Renal pelvis (tissue), 4 donors: ENCODE data around the gene PRDM15. TPM values are rescaled to one million over a fixed set of nuclear protein-coding genes. Genes with fewer than 3 reads are reported as not detected.

ENCODE experiments used
- DNase-seq: peaks from one replicate; pipeline ENCODE4 v3.0.0-alpha.2; 2013
- polyA plus RNA-seq, 3 donors: library from polyadenylated mRNA; unstranded; fragments of 120-200 nt; gene quantifications; one replicate each; pipeline ENCODE4 v1.2.1, GENCODE V29; 2013; ENCODE audit not compliant: insufficient read length in 3 of 3

Gene PRDM15
- polyA plus RNA-seq, 3 donors, result 6.8 to 8.1 (median 7.8) TPM

DNA sequence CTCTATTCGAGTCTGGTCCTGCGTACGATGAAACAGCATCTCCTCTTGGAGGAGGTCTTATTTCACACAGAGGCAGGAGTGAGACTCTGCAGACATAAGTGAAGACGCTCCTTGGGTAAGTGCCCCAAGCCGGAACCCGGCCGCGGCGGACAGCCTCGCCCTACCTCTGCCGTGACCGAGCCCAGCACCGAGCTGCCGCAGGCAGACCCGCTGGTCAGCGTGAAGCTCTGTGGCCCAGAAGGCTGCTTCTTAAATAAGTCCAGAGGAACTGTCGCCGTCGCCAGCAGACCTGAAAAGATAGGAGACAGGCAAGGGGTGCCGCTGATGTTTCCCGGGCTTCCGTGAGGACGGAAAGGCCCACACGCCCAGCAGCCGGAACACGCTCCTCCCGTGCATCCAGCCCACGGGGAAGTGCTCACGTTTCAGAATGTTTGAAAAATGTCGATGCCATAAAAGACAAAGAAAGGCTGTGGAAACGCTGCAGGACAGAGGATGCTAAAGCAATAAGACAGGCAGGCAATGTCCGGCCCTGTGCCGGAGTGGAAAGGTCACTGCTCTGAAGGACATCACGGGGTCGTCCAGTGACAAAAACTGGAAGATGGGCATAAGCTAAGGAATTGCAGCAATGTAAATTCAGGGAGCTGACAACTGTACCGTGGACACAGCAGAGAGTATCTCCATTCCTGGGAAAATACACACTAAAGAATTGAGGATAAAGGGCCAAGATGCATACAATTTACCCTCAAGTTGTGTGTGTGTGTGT, 28.5 kb upstream of the PRDM15 start:
- no peak for DNase-seq

DNA sequence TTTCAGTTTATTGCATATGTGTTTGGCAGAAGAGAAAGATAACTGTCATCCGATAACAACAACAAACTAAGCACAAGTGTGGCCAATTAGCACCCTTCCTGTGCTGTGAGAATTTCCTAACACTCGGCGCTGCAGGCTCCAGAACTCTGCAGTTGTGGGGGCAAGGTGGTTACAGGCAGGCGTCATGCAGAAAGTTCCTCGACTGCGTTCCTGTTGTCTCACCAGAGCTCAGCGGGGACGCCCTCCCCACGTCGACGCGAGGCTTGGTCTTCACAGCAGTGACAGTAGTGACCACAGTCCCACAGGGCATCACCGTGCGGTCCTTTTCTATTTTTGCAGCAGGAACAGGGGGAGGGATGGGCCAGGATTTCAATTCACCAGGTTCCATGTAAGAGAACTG, 27.6 kb upstream of the PRDM15 start:
- no peak for DNase-seq

DNA sequence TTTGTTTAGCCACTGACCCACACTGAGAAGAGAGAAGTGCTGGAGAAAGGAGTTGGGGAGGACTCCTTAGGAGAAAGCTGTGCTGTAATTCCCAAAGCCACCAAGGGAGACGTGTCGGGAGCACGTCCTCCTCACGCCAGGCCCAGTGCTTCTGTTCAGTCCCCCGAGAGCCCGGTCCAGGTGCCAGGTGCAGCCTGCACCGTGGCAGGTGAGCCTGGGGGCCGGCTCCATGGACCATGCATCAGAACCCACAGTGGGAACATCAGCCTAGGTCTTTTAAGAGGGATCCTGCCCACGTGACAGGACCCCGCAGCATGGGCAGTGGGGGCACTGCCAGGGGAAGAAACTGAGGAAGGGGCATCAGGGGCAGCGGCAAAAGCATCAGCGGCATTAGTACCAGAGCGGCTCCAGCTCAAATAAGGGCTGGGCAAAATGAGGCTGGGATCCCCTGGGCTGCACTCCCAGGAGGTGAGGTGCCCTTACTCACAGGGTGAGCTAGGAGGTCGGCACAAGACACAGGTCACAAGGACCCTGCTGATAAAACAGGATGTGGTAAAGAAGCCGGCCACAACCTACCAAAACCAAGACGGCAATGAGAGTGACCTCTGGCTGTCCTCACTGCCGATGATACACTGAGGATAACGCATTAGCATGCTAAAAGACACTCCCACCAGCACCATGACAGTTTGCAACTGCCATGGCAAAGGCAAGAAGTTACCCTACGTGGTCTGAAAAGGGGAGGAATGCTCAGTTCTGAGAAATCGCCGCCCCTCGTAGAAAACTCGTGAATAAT, 24.6 kb upstream of the PRDM15 start:
- no peak for DNase-seq

DNA sequence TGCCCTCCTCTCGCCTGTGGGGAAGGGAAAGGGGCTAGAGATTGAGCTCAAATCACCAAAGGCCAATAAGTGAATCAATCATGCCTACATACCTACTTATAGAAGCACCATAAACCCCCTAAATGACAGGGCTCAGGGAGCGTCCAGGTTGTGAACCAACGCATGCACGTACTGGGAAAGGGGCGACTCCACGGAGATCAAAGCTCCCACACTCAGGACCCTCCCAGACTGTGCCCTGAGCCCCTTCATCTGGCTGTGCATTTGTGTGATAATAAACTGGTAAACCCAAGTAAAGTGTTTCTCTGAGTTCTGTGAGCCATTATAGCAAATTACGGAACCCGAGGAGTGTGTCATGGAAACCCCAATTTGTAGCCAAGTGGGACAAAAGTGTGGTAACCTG, 23.8 kb upstream of the PRDM15 start:
- no peak for DNase-seq

DNA sequence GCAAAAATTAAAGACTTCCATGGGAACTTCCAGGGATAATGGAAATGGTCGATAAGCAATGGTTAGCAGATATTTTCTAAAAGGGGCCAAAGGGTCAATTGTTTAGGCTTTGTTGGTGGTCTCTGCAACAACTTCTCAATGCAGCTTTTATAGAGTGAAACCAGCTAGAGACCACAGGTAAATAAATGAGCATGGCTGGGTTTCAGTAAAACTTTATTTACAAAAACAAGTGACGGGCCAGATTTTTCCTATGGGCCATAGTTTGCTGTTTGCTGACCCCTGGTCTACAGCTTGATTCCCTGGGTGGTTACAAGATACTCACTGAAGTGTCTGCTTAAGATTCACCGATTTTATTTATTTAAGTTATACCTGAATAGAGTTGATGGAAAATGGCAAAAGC, 22.6 kb upstream of the PRDM15 start:
- DNase-seq, result no peak

DNA sequence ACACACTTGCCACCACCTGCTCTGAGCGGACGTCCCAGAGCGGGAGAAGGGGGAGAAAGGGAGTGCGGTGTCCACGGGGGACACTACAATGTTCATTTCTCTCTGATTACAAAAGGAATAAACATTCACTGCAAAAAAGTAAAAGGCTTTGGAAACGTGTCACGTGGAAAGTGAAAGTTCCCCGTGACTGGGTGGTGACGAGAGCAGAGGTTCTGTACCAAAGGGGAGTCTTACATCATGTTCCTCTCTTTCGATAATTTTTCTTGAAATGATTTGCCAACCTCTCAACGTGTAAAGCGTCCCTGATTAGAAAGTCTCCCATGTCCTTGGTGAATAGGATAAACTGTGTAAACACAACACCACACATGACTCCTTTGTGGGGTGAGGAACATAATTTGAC, 22.0 kb upstream of the PRDM15 start:
- no peak for DNase-seq

DNA sequence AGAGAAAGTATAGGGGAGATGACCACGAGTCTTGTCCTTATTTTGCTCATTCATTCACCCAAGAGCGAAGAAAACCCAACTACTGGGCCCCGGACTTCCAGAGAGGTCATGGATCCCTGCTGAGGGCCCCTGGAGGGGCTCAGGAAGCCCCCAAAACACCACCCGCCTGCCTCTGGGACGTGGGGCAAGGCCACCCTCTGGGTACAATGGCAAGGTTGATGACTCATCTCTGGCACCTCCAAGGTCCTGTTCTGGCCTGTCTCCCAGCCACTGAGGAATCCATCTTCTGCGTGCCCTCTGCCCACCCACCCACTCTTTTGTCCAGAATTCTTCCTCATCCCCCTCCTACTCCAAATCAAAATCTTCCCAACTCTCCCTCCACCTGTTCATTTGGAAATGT, 21.3 kb upstream of the PRDM15 start:
- DNase-seq, result no peak

DNA sequence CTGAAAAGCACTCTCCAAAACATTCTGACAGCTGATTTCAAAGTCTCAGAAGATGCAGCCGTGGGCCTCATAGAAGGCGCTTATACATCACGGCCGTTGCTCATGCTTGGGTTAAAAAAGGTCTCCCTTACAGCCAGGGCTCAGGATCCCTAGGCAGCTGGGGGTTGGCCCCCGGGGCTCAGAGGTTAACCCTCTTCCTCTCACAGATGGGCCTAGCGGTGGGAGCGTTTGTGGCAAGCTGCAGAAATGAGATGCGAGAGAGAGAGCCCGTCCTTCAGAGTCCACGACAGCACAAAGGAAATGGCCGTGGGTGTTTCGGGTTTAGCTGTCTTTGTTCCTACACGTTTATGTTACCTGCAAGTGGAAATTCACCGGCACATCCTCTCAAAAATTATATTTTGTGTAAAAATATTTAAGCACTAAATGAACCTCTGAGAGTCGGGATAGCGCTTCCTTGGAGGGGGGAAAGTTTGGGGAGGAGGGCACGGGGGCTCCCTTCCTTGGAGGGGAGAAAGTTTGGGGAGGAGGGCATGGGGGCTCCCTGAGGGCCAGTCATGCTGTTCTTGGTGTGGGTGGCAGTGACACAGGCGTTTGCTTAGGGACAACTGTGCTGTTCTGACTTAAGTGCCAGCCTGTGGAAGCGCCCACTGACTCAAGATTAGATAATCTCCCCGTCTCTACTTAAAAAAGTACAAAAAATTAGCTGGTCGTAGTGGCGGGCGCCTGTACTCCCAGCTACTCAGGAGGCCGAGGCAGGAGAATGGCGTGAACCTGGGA, 20.5 kb upstream of the PRDM15 start:
- no peak for DNase-seq

DNA sequence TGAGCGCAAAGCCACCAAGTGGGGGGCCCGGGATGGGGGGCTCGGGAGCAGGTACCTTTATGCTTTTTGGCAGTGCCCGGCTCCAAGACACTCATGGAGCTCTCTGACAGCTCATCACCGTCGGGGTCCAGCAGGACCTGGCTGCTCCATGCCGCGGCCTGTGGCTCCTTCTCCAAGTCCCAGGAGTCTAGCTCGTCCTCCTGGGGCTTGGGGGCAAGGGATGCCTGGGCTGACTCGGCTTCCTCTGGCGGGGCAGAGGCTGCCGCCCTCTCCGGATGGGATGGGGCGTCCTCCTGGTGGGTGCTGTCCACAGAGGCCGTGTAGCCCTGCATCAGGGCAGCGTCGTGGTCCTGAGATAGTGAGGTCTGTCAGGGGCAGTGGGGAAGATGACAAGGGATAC, 19.9 kb upstream of the PRDM15 start:
- DNase-seq, result no peak

DNA sequence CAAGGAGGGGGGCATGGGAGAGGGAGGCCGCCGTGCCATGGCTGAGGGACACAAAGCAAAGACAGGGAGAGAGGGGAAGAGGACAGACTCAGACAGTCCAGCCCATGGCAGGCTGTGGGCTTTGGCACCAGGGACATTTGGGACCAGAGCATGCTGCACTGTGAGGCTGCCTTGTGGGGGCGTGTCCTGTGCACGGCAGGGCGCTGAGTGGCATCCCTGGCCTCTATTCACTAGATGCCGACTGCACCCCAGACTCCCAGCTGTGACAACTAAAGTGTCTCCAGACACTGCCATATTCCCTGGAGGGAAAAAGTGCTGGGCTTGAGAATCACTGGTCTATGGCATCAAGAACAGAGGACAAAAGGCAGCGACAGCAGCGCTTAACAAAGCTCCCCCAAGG, 18.6 kb upstream of the PRDM15 start:
- no peak for DNase-seq

DNA sequence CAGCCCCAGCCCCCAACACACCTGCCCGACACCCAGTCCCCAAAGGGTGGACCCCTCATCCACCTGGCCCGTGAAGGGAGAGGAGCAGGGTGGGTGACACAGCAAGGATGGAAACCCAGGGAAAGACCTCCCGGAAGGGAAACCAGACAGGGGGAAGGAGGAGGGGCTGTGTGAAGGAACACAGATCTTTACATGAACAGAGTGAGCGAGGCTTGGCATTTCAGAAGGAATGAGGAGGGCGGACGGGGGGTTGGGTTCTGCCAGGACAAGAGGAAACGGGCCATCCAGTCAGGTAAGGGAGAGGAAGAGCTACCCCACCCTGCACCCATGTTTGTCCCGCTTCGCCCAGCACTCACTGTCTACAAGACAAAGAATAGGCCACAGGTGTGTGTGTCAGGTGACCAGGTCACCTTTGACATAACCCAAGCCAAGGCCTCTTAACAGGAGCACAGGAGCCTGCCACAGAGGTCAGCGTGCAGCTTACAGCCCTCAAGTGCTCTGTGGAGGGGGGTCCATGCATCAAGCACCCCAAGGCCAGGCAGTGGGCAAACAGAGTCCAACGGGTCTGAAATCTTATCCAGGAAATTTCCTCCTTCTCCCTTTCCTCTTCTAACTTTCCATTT, 18.0 kb upstream of the PRDM15 start:
- no peak for DNase-seq

DNA sequence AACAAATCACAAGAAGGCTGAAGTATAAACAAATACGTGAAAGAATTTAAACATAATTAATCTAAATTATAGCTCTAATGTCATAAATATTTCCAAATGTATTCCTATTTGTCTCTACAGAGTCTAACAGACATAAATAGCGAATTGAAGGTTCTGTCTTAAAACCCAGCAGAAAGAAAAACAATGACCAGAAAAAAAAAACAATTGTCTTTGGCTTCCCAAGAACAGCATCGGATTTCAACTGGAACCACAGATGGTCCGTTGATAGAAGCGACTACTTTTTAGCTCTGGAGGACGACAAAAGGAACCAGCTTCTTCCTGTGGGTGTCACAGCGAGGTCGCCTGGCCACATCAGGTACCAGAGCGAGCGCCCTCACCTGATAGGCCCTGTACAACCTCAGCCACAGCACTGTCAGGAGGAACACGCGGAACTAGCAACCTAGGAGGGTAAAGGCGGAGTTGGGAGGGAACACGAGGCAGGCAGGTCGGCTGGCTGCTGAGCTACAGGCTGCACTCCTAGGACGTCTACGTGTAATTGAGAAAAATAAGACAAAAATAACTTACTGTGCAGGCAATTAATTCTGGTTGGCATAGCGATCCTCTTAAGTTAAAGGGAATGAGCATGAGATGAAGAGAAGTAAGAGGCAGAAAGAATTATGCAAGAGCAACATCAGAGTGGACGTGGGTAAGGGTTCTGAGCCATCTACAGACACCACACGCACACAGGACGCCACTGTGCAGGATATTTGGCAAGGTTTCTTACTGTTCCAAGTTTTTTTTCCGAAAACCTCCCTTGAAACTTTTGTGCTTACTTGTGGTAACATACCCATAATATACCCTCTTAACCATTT, 16.7 kb upstream of the PRDM15 start:
- no peak for DNase-seq

DNA sequence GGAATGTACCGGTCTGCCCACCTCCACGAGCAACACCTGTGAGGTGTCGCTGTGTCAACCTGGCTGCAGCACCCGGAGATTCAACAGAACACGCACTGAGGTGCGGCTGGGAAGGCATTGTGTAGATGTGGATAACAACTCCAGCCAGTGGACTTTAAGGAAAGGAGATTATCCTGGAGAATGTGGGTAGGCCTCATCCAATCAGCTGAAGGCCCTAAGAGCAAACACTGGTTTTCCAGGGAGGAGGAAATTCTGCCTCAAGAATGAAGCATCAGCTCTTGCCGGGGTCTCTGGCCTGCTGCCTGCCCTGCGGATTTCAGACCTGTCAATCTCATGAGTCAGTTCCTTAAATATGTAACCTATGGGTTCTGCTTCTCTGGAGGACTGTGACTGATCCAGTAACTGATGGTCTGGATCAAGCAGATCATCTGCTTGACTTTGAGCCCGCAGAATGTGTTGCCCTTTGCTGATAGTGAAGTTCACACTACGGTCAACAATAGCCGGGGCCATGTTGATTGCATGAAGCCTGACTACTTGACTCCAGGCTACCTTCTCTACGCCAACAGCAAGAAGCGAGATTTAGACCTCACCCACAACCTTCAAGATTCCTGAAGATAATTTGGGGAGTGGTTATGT, 15.9 kb upstream of the PRDM15 start:
- DNase-seq, result no peak

DNA sequence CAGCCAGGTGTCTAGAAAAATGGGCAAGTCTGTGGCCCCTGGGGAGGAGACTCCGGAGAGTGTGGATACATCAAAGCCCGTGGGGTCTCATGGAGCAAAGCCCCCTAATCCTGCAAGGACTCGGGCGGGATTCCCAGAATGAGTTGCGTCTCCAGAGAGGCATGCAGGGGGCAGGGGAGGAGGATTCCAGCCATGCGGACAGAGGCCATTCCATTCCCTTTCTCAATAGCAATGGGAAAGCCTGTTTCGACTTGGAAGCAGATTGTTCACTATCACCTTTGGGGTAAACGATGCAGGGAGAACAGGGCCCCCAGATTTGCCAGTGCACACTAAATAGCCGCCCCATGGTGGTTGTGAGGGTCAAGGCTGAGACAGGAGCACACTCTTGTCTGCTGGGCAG, 15.4 kb upstream of the PRDM15 start:
- no peak for DNase-seq

DNA sequence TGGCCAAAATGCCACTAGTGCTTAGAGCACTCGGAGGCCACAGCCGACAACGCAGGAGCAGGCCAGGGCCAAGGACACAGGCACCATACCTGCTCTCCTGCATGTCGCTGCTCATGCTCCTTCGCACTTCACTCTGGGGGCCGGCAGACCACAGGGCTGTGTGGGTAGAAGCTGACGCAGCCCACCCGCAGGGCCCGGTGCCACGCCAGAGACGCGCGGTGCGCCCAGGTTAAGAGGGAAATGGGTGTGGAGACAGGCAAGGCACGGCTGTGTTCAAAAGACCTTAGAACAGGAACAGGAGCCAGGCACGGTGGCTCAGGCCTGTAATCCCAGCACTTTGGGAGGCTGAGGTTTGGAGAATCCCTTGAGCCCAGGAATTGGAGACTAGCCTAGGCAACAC, 13.6 kb upstream of the PRDM15 start:
- no peak for DNase-seq

DNA sequence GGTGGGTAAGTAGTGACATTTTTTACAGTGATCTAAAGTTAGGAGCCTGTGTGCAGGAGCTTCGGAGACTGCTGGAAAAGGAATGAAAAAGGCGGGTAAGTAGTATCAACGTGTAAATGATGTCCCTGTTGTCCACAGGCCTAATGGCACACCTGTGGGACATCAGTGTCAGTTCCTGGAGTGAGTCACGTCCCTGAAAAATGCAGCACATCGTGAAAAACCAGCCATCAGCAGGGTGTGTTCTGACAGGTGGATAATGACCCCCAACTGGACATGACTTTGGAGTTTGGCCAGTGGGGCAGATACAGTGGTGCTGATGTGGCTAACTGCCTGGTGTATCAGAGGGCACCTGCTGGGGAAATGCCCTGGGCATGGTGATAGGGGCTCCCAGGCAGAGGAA, 12.0 kb upstream of the PRDM15 start:
- no peak for DNase-seq

DNA sequence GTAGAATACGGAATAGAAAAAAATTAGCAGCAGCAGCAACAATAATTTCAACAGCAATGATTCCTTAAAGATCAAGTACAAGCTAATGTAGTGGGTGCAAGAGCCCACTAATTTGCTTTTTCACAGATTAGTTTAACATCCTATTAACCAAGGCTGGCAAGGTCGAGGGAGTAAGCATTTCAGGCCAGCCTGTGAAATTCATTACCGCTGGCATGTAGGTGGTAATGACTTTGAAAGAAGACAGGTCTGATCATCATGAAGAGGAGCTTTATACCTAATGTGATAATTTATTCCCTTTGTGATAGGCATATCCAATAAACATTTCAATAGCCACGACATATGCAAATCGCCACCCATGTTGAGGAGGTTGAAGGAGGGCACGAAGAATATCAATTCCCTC, 11.2 kb upstream of the PRDM15 start:
- no peak for DNase-seq

DNA sequence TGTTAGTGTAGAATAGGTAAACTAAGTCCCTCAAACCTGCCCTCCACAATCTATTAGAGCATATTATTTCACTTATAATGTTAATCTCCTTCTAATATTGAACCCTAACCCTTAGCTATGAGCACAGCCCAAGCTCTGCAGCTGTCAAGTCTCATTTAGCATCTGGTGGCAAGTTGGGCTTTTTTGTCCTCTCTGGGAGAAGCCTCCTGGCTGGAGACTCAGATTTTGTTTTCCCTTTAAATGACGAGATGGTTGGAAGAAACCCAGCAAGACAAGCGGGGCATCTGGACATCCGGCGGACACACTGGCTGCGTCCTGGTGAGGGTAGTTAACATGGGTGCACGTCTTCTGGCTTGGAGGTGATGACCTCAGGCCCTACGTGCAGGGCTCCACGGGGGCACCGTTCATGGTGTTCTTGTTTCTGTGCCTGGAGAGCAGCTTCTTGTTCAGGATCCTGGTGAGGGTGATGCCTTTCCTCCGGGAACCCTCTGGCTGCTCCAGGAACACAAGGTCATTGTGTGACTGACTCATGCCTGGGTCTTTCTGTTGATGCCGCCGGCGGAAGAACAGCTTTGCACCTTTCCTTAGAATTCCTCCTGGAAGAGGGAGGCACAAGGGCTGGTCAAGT, 9.7 kb upstream of the PRDM15 start:
- DNase-seq, result no peak

DNA sequence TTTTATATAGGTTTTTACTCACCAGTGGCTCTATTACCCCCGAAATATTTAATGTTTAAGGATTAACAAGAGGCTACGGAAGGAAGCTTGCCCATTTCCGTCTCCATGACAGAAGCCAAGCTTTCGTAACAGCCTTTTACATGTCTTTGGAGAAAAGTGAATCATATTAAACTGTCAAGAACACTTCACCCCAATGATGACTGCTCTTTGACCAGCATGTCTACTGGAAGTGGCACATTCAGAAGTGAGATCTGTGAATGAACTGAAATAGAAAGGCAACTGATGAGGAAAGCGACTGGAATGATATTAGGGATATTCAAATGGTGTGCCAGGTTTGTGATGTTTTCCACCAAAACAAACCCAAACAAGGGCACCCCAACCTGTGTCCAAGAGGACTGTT, 8.5 kb upstream of the PRDM15 start:
- DNase-seq, result no peak

DNA sequence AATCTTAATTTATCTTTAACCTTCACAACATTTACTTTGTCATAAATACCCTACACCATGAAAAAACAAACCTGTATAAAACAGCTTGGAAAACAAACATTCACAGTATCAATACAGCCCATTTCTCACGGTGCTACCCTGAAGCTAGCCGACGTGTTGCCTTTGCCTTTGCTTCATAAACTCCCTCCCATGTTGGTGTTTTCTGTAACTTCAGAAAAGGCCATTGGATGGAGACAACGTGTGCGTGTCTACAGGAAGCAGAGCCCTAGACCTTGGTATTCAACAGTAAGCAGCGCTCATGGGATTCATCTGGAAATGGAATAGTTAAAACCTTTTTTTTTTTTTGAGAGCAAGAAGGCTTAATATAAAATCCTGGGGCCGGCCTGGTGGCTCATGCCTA, 7.2 kb upstream of the PRDM15 start:
- no peak for DNase-seq
